HepG2 (cell line): Measurements from ENCODE around the gene MASP2. TPM values are rescaled to one million over a fixed set of nuclear protein-coding genes. Genes with fewer than 3 reads are reported as not detected.

Source experiments
- ATAC-seq: fragments of 200-7000 bp; cut with Tn5 transposase; 3 replicates; pipeline ENCODE4 v1.9.1; 2020; ENCODE audit warnings: mild to moderate bottlenecking, moderate library complexity
- BruUV-seq: library from RNA; stranded (reverse); fragments of 400-500 nt; replicated peaks from 2 replicates; lab custom pipeline; 2021; lab: Mats Ljungman, UMichigan
- CTCF ChIA-PET: fragments of 300-600 bp; formaldehyde crosslinking; extraction: SDS; loops from one replicate; lab custom pipeline; 2021; ENCODE audit warnings: low total read pairs, inconsistent platforms, low intra/inter-chr PET ratio; lab: Yijun Ruan, JAX
- POLR2A ChIA-PET: fragments of 350-600 bp; sonication (Branson Sonifier 250); formaldehyde crosslinking; loops from one replicate; lab custom pipeline; 2020; ENCODE audit warnings: antibody characterized with exemption, inconsistent platforms; lab: Yijun Ruan, JAX
- DNase-seq: peaks from one replicate; pipeline ENCODE4 v3.0.0-alpha.2; 2015; ENCODE audit warnings: low spot score
- FAIRE-seq: peaks from 3 replicates; lab custom pipeline; 2011; peaks lifted over from hg19 to GRCh38; lab: Jason Lieb, UNC
- H2AFZ ChIP-seq: one replicate; pipeline ENCODE4 v1.6.1; 2011; ENCODE audit warnings: low read length, inconsistent platforms
- H3K27ac ChIP-seq: fragments of 300-600 bp; 3 replicates; pipeline ENCODE4 v1.8.0; 2011; ENCODE audit warnings: mixed run types, mild to moderate bottlenecking, mixed read lengths, low read length, inconsistent platforms; ENCODE audit not compliant: insufficient read depth; ENCODE audit errors: extremely low read length
- H3K27me3 ChIP-seq, 2 experiments: fragments of 200-600 bp in 1 of 2; 2 replicates in 1 of 2; 3 replicates in 1 of 2; pipeline versions ENCODE4 v1.6.0 to v1.8.0; 2011; ENCODE audit warnings: low read length in 2 of 2, mild to moderate bottlenecking in 2 of 2, moderate library complexity in 2 of 2, inconsistent platforms in 1 of 2; ENCODE audit not compliant: insufficient read depth in 2 of 2, control insufficient read depth in 1 of 2
- H3K36me3 ChIP-seq, 2 experiments: fragments of 200-600 bp in 1 of 2; replicated peaks in 1 of 2; 2 replicates in 1 of 2; 3 replicates in 1 of 2; pipeline versions ENCODE4 v1.5.1 to v1.8.0; 2011; ENCODE audit warnings: low read length in 2 of 2, inconsistent platforms in 1 of 2; ENCODE audit not compliant: insufficient read depth in 2 of 2, control insufficient read depth in 1 of 2
- H3K4me1 ChIP-seq: 2 replicates; pipeline ENCODE4 v1.5.1; 2012; ENCODE audit warnings: low read length, inconsistent platforms; ENCODE audit not compliant: insufficient read depth
- H3K4me2 ChIP-seq: 2 replicates; pipeline ENCODE4 v1.6.0; 2011; ENCODE audit warnings: low read depth, low read length, inconsistent platforms
- H3K4me3 ChIP-seq, 3 experiments: fragments of 200-600 bp in 1 of 3; sonication (generic), shearing (Covaris generic) in 1 of 3; replicated peaks in 1 of 3; 2 replicates each; pipeline ENCODE4 v1.5.1; 2011 to 2016; ENCODE audit warnings: low read length in 3 of 3, inconsistent platforms in 2 of 3, low read depth in 2 of 3, mild to moderate bottlenecking in 2 of 3, control low read depth in 1 of 3, mixed read lengths in 1 of 3; ENCODE audit not compliant: insufficient read depth in 1 of 3
- H3K79me2 ChIP-seq: one replicate; pipeline ENCODE4 v1.6.1; 2011; ENCODE audit warnings: low read length, inconsistent platforms; ENCODE audit not compliant: insufficient read depth
- H3K9ac ChIP-seq: 2 replicates; pipeline ENCODE4 v1.6.0; 2011; ENCODE audit warnings: mild to moderate bottlenecking, low read depth, low read length, inconsistent platforms; ENCODE audit not compliant: insufficient read depth
- H3K9me3 ChIP-seq: 2 replicates; pipeline ENCODE4 v1.5.1; 2012; ENCODE audit warnings: mild to moderate bottlenecking, low read length
- H4K20me1 ChIP-seq: 2 replicates; pipeline ENCODE4 v1.6.0; 2011; ENCODE audit warnings: inconsistent platforms, mild to moderate bottlenecking, low read length, moderate library complexity; ENCODE audit not compliant: insufficient read depth
- GZF1 ChIP-seq: sonication (generic); formaldehyde crosslinking; IDR thresholded peaks from 2 replicates; pipeline ENCODE4 v1.5.1; 2020; ENCODE audit warnings: mild to moderate bottlenecking, missing genetic modification reagents
- HNRNPL ChIP-seq: fragments of 200-400 bp; formaldehyde crosslinking; IDR thresholded peaks from 2 replicates; pipeline ENCODE4 v1.6.1; 2017; ENCODE audit warnings: mild to moderate bottlenecking, low read depth, low read length
- MBNL3 ChIP-seq: fragments of 250-450 bp; sonication (Bioruptor Pico); conservative IDR thresholded peaks from 2 replicates; pipeline ENCODE4 v1.8.0; 2022; ENCODE audit warnings: mild to moderate bottlenecking, inconsistent platforms
- RBFOX2 ChIP-seq: fragments of 200-400 bp; formaldehyde crosslinking; IDR thresholded peaks from 2 replicates; pipeline ENCODE4 v1.6.1; 2017; ENCODE audit warnings: low read depth, mild to moderate bottlenecking, low read length
- SYNCRIP ChIP-seq: fragments of 200-400 bp; formaldehyde crosslinking; IDR thresholded peaks from 2 replicates; pipeline ENCODE4 v1.6.1; 2018; ENCODE audit warnings: mild to moderate bottlenecking, low read depth, low read length; ENCODE audit not compliant: insufficient read depth
- ZKSCAN5 ChIP-seq: sonication (generic); formaldehyde crosslinking; IDR thresholded peaks from 2 replicates; pipeline ENCODE4 v1.5.1; 2020; ENCODE audit warnings: mild to moderate bottlenecking, missing genetic modification reagents
- ZNF543 ChIP-seq: sonication (generic); formaldehyde crosslinking; IDR thresholded peaks from 2 replicates; pipeline ENCODE4 v1.4.0; 2020; ENCODE audit warnings: mild to moderate bottlenecking, missing genetic modification reagents
- ZNF781 ChIP-seq: sonication (generic); formaldehyde crosslinking; IDR thresholded peaks from 2 replicates; pipeline ENCODE4 v1.5.1; 2020; ENCODE audit warnings: borderline replicate concordance, mild to moderate bottlenecking, missing genetic modification reagents; ENCODE audit errors: not compliant biosample characterization
- WGBS: methylation state at CpG from one replicate; pipeline ENCODE4 v1.1.6; 2017; ENCODE audit warnings: low lambda C conversion rate; 5-methylcytosine and 5-hydroxymethylcytosine counted together
- in situ Hi-C: cut with HindIII; loops from 2 replicates; pipeline ENCODE4 v1.10.0; 2017; ENCODE audit warnings: low pct_unique_long_range_greater_than_20kb; ENCODE audit not compliant: extremely low pct_ligation_motif_present
- intact Hi-C: fragments of 100-400 bp; cut with micrococcal nuclease; formaldehyde crosslinking; loops from one replicate; pipeline ENCODE4 v1.10.0; 2022; ENCODE audit not compliant: unreplicated experiment
- polyA plus RNA-seq, 8 experiments: library from polyadenylated mRNA; depleted of rRNA in 3 of 8; stranded (reverse) in 7 of 8; unstranded in 1 of 8; fragments of >200 nt; fragmentation: Illumina TruSeq in 4 of 8; extraction: Trizol in 4 of 8; gene quantifications; 2 replicates each; pipeline versions ENCODE4 v1.2.1 to v1.2.3, GENCODE V29; 2011 to 2016; ENCODE audit warnings: low read depth in 4 of 8, missing spikeins in 1 of 8, mixed read lengths in 1 of 8; ENCODE audit not compliant: insufficient read depth in 1 of 8
- total RNA-seq, 5 experiments: library from RNA; depleted of rRNA; stranded (reverse); fragments of >200 nt; fragmentation: Illumina TruSeq; extraction: Trizol; gene quantifications; 2 replicates each; pipeline ENCODE4 v1.2.3, GENCODE V29; 2016; ENCODE audit warnings: low read depth in 1 of 5

MASP2 gene
- total and polyA plus RNA-seq, 2 of the 13 experiments (the other 11 are each of a cell fraction or from before 2014, with no cell fraction given) = 7.1 to 11.8 TPM

DNA sequence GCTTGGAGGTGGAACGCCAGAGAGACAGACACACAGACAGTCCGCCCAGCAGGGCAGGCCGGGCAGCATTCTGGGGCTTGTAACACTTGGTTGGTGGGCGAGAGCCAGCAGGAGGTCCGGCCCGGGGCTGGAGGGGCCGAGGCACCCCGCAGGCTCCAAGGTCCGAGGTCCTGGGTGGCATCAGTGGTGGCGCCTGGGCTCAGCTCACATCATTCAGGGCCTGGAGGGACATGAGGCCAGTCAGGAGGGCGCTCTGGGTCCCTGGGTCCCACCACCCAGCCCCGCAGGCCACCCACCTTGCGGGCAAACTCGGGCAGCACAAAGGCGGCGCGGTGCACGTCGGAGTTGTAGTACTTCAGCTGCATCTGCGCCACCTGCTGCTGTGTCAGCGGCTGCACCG is 7.6 kb upstream of the MASP2 start:
- no peak for ATAC-seq
- Histone ChIP-seq H3K9me3 (no peaks in the 10 kb centered on the region), H3K4me2 (no peak overlapping the region), H2AFZ (no peak overlapping the region), H3K4me3 (no peak overlapping the region), H3K4me1 (peaks cover 46% of the 10 kb centered on the region), H3K27ac (no peak overlapping the region), H3K27me3 (no peaks in the 10 kb centered on the region; a peak in 1 of 5 replicates), H4K20me1 (peaks cover 3% of the 10 kb centered on the region; the same call in 1 of the 2 replicates), H3K9ac (no peak overlapping the region), H3K36me3 (peaks cover 5 to 23% of the 10 kb centered on the region in 2 experiments; a peak in 4 of 5 replicates), H3K79me2 (peaks cover 13% of the 10 kb centered on the region)
- TF ChIP-seq SYNCRIP = no peak
- no peak for TF ChIP-seq MBNL3
- TF ChIP-seq ZKSCAN5 (CRISPR knock-in tag) = no peak
- no peak for TF ChIP-seq ZNF781 (CRISPR knock-in tag)
- TF ChIP-seq HNRNPL = 0 out of 2 replicates have a peak, but pooled peaks have one; percentile 13
- TF ChIP-seq RBFOX2 = peak; percentile 41; the same call in 1 of the 2 replicates
- no peak for TF ChIP-seq GZF1
- intact Hi-C loops (no loop called here), in situ Hi-C loops (no loop called here)
- WGBS = 96% methylated on average over 10 of the region's 22 CpGs
- CTCF ChIA-PET = no interaction called here
- no peak for DNase-seq
- BruUV-seq = no TSS peak
- POLR2A ChIA-PET = no interaction called here
- no peak for FAIRE-seq

- peak; percentile 3; the same call in 2 of the 3 replicates for ATAC-seq
- no peak for TF ChIP-seq ZNF543 (CRISPR knock-in tag)
- TF ChIP-seq HNRNPL = 0 out of 2 replicates have a peak, but pooled peaks have one; percentile 0
- 0 out of 2 replicates have a peak, but pooled peaks have one; percentile 10 for TF ChIP-seq RBFOX2
- WGBS = no CpG with 5 or more reads among the region's 7 CpGs
- peaks cover 8% of the 10 kb centered on the region for H3K79me2 ChIP-seq
- in situ Hi-C loops (no loop called here), intact Hi-C loops (no loop called here)
- ChIA-PET POLR2A (no interaction called here), CTCF (no interaction called here)
- DNase-seq = no peak
- H2AFZ ChIP-seq = no peak overlapping the region
- H3K27me3 ChIP-seq = no peaks in the 10 kb centered on the region; a peak in 1 of 5 replicates
- BruUV-seq = no TSS peak
- H3K27ac ChIP-seq = no peak overlapping the region
- no peak overlapping the region for H3K4me2 ChIP-seq
- H3K9ac ChIP-seq = no peak overlapping the region
- H3K9me3 ChIP-seq = no peaks in the 10 kb centered on the region
- H3K36me3 ChIP-seq = peaks cover 5 to 23% of the 10 kb centered on the region in 2 experiments; a peak in 4 of 5 replicates
- H3K4me1 ChIP-seq = peaks cover 46% of the 10 kb centered on the region
- no peak overlapping the region for H3K4me3 ChIP-seq
- no peak for FAIRE-seq
- H4K20me1 ChIP-seq = peaks cover 3% of the 10 kb centered on the region; the same call in 1 of the 2 replicates
These were observed 7.1 kb upstream of the MASP2 start for GRCh38 chr1:11054181-11054580.
